ENCODE data around the gene MYO18B.

The MYO18B gene

GRCh38 chr22:26017932-26018331, 275.9 kb downstream of the MYO18B start:
- CTCF ChIA-PET: interaction anchor here (1.0 kb wide), 1 partner anchor 18 kb away, joined by 3 read pairs; no protein-coding TSS in a partner anchor
- no peak for DNase-seq (ENCODE audit: extremely low spot score)
- POLR2A ChIA-PET: no interaction called here
- TF ChIP-seq CTCF (IDR thresholded peaks at IDR 0.05; ENCODE audit: control extremely low read depth, extremely low read depth, low read depth, missing control alignments): no peak

GRCh38 chr22:26019596-26019995, 277.6 kb downstream of the MYO18B start:
- TF ChIP-seq CTCF (IDR thresholded peaks at IDR 0.05; ENCODE audit: control extremely low read depth, extremely low read depth, low read depth, missing control alignments): no peak
- CTCF ChIA-PET: no interaction called here
- no peak for DNase-seq (ENCODE audit: extremely low spot score)
- POLR2A ChIA-PET: no interaction called here

- ChIA-PET CTCF (no interaction called here), POLR2A (no interaction called here)
- no peak for DNase-seq (ENCODE audit: extremely low spot score)
- no peak for TF ChIP-seq CTCF (IDR thresholded peaks at IDR 0.05; ENCODE audit: control extremely low read depth, extremely low read depth, low read depth, missing control alignments)
These were observed 279.5 kb downstream of the MYO18B start for GRCh38 chr22:26021516-26021915.

- no peak for DNase-seq (ENCODE audit: extremely low spot score)
- CTCF ChIA-PET: no interaction called here
- TF ChIP-seq CTCF (IDR thresholded peaks at IDR 0.05; ENCODE audit: control extremely low read depth, extremely low read depth, low read depth, missing control alignments): no peak
- POLR2A ChIA-PET: no interaction called here
These were observed 281.3 kb downstream of the MYO18B start for GRCh38 chr22:26023104-26023775.

GRCh38 chr22:26025626-26026025, 283.6 kb downstream of the MYO18B start:
- ChIA-PET POLR2A (no interaction called here), CTCF (no interaction called here)
- no peak for DNase-seq (ENCODE audit: extremely low spot score)
- no peak for TF ChIP-seq CTCF (IDR thresholded peaks at IDR 0.05; ENCODE audit: control extremely low read depth, extremely low read depth, low read depth, missing control alignments)

GRCh38 chr22:26027341-26027740, 285.4 kb downstream of the MYO18B start:
- no peak for DNase-seq (ENCODE audit: extremely low spot score)
- TF ChIP-seq CTCF (IDR thresholded peaks at IDR 0.05; ENCODE audit: control extremely low read depth, extremely low read depth, low read depth, missing control alignments): no peak
- CTCF ChIA-PET: no interaction called here
- POLR2A ChIA-PET: no interaction called here
